GM19025 (cell line): ENCODE data around the gene DNMT3A.

ENCODE experiments used
- ATAC-seq: cut with Tn5 transposase; IDR thresholded peaks from one replicate; pipeline ENCODE4 v1.9.1; 2021; ENCODE audit warnings: mild to moderate bottlenecking, low read depth, moderate library complexity; ENCODE audit not compliant: unreplicated experiment

DNMT3A gene

GRCh38 chr2:25262288-25262687 lies 79.4 kb downstream of the DNMT3A start:
- ATAC-seq, result no peak

- ATAC-seq, result no peak
Observed at GRCh38 chr2:25259737-25260124, 82.0 kb downstream of the DNMT3A start.

- ATAC-seq, result no peak
Observed at GRCh38 chr2:25258847-25259736, 82.6 kb downstream of the DNMT3A start.

GRCh38 chr2:25257931-25258846 lies 83.5 kb downstream of the DNMT3A start:
- no peak for ATAC-seq

- no peak for ATAC-seq
Observed at GRCh38 chr2:25257032-25257552, 84.6 kb downstream of the DNMT3A start.

- no peak for ATAC-seq
Observed at GRCh38 chr2:25256488-25256875, 85.2 kb downstream of the DNMT3A start.

- no peak for ATAC-seq
Observed at GRCh38 chr2:25255745-25256487, 85.8 kb downstream of the DNMT3A start.

- no peak for ATAC-seq
Observed at GRCh38 chr2:25254961-25255360, 86.8 kb downstream of the DNMT3A start.

- ATAC-seq, result no peak
Observed at GRCh38 chr2:25253153-25253626, 88.5 kb downstream of the DNMT3A start.

- ATAC-seq, result no peak
Observed at GRCh38 chr2:25252291-25253152, 89.2 kb downstream of the DNMT3A start.

GRCh38 chr2:25251422-25252273 lies 90.1 kb downstream of the DNMT3A start:
- ATAC-seq, result no peak

GRCh38 chr2:25251071-25251421 lies 90.7 kb downstream of the DNMT3A start:
- ATAC-seq, result no peak

- ATAC-seq, result no peak
Observed at GRCh38 chr2:25250331-25251070, 91.2 kb downstream of the DNMT3A start.

- ATAC-seq, result no peak
Observed at GRCh38 chr2:25249785-25250184, 91.9 kb downstream of the DNMT3A start.

GRCh38 chr2:25247792-25248512 lies 93.8 kb downstream of the DNMT3A start:
- ATAC-seq, result no peak

GRCh38 chr2:25246558-25247290 lies 95.0 kb downstream of the DNMT3A start:
- ATAC-seq, result no peak

GRCh38 chr2:25246001-25246400 lies 95.7 kb downstream of the DNMT3A start:
- no peak for ATAC-seq
